HG03439 (cell line): ENCODE measurements around the gene TMEM176B.
"Not testable (repeated sequence)": the region's sequence is repeated elsewhere in the genome, so short reads cannot be mapped to it uniquely, and the experiment has no call there.

Source experiments
- ATAC-seq: cut with Tn5 transposase; IDR thresholded peaks from one replicate; pipeline ENCODE4 v1.9.1; 2021; ENCODE audit warnings: mild to moderate bottlenecking, moderate library complexity; ENCODE audit not compliant: unreplicated experiment

The TMEM176B gene

DNA sequence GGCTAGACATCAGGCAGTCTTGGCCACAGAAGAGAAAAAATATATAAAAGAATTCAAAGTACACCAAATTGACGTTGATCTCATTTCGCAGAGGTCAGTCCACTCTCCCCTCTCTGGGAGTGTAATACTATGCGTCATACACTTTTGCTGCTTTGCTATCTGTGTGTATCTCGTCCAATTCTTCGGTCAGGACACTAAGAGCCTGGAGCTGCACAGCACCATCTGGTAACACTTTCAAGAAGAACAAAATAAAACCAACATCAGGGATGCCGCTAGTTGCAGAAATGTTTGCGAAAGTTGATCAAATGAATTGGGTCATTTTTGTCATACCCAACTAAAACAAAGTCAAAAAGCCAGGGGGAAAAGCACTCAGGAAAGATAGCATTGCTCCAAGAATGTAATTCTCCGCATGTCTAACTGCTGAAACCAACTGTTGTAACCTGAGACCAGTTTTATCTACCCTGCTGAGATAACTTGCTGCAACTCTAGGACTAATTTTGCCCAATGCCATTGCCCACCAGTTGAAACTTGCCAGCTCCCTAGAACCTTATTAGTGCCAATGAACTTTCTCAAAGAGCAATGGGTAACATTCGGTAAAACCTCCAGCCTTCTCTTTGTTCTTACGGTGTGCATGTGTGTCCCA lies 23.4 kb upstream of the TMEM176B start:
- no peak for ATAC-seq

DNA sequence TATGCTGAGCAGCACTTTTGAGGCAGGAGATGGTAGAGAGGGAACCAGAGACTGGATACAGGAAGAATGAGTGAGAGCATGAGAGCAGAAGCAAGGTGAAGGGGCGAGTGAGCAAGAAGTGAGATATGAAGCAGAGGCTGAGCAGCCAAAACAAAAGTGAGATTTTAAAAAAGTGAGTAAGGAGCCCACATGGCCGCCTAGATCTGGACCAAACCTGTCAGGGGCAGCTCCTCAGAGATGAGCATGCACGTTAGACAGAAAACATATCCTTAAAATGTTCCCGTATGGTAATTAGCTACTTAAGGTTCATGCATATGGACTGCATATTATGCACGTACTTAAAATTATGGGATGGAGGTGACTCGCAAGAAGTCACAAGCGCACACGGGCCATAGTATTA lies 22.9 kb upstream of the TMEM176B start:
- no peak for ATAC-seq

DNA sequence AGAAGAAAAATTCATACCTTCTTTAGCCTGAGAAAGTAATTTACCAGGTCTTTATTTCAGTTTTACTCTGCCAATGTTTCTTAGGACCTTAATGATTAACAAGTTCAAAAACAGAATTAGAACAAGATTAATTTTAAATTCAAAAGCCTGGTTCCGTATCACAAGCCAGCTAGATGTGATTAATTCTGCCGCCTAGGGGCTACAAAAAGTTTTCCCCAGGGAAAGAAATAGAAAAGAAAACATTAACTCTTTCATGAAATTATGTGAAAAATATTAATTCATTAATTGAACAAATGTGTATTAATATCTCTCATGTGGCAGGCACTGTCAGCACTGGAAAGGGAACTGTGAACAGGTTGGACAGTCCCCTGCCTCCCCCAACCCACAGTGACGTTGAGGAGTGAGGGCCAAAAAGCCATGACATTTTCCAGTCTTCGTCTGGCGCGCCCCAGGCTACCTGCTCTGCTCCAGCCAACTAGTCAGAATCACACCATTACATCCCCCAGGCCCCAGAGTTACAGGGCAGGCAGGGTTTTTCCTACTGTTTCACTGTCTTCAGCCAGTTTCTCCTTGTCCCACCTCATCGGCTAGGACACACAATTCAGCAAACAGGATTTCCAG lies 20.5 kb upstream of the TMEM176B start:
- ATAC-seq = no peak

DNA sequence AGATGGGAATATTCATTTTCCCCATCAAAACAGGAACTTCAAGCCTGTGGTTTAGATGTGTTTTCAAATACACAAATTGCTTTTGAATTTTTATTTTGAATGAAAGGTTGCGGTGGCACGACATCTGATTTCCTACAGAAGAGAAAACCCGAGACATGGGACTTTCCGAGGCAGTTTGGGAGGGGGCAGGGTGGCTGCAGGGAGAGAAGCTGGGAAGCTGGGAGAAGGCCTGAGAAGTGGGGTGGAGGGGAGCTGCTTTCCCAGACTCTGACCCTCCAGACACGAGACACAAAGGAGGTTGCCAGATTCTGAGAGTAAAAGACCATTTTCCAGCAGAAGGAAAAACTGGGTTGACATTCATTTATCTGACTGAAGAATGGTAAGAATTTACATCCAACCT lies 20.0 kb upstream of the TMEM176B start:
- ATAC-seq = no peak

DNA sequence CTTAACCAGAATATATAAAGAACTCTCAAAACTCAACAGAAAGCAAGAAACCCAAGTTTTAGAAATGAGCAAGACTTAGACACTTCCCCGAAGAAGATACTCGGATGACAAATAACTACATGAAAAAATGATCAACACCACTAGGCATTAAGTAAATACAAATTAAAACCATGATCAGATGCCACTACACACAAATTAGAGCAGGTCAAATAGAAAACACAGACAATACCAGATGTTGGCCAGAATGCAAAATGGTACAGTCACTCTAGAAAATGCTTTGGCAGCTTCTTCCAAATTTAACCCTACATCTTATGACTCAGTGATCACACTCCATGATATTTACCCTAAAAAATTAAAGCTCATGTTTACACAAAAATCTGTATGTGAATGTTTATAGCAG lies 18.8 kb upstream of the TMEM176B start:
- no peak for ATAC-seq

DNA sequence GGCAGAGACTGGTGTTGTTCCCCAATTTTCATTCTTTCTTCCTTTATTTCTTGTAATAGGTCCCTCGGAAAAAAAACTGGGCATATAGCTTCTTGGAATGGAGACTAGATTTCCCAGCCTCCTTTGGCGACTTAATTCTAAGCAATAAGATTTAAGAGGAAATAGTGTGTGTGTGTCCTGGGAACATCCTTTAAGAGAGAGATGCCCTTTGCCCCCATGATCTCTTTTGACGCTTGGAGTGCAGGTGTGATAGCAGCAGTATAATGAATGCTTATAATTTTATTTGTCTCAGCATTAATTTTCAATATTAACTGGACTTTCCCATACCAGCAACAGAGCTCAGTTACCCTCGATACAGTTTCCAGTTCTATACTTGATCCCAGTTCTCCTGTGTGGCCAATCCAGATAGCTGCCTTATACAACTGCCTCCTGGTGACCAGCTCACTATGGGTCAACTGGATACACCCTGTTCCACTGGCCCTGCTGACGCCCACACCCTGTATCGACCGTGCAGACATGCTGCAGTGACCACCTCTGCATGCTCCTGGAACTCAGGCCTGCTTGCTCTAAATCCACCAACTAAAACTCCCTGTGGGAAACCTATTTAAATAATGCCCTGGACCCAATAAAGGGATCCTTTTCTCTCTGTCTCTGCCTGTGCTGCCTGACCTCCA lies 14.3 kb upstream of the TMEM176B start:
- ATAC-seq = no peak

DNA sequence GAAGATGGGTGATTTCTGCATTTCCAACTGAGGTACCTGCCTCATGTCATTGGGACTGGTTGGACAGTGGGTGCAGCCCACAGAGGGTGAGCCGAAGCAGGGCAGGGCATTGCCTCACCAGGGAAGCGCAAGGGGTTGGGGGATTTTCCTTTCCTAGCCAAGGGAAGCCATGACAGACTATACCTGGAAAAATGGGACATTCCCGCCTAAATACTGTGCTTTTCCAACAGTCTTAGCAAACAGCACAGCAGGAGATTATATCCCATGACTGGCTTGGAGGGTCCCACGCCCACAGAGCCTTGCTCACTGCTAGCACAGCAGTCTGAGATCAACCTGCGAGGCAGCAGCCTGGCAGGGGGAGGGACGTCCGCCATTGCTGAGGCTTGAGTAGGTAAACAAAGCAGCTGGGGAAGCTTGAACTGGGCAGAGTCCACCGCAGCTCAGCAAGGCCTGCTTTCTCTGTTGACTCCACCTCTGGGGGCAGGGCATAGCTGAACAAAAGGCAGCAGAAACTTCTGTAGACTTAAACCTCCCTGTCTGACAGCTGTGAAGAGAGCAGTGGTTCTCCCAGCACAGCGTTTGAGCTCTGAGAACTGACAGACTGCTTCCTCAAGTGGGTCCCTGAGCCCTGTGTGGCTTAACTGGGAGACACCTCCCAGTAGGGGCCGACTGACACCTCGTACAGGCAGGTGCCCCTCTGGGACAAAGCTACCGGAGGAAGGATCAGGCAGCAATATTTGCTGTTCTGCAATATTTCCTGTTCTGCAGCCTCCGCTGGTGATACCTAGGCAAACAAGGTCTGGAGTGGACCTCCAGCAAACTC lies 7.7 kb upstream of the TMEM176B start:
- ATAC-seq = not testable (repeated sequence)

DNA sequence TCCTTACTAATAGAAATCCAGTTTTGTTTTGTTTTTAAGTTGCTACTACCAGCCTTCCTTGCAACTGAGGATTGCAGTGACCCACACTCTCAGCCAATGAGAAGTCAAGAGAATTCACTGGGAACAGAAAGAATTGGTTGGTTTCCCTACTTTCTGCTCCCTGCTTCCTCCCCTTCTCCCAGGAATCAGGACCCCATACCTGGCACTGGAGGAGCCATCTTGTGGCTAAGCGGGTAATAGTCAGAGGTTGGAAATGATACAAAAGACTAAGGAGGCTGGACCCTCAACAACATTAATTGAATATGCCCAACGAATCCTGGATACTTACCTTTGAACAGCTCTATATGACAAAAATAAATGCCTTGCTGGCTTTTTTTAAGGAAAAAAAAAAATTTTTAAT lies 6.7 kb upstream of the TMEM176B start:
- ATAC-seq = no peak

DNA sequence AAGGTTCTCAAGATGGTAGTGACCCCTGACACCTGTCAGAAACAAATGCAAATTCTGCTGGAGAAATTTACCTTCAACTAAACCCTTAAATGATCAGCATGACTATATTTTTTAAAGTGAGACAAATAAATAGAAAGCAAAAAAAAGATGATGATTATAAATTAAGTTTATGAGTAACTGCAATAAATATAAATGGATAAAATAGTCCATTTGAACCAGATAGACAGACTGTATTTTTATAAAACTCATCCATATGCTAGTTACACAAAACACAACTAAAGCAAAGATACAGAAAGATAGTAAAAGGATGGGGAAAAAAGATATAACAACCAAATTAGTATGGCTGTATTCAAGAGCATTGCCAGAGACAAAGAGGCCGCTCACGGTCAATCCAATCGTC lies 6.3 kb upstream of the TMEM176B start:
- ATAC-seq = no peak

DNA sequence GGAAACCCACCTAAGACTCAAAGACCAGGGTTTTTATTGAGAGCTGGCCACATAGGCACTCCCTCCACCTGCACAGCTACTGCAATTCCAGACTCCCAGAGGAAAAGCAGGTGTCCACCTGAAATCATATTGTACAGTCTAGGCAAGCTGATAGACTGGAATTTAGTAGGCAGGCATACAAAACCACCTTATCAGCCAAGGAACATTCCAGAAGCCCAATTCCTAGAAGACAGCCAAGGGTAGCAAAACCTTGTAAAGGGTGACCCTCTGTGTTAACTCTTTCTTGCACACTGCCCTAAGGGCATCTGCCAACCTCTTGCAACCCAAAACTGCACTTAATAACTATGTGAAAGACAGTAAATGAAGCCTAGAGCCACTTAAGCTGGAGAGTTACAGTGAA lies 5.7 kb upstream of the TMEM176B start:
- no peak for ATAC-seq

DNA sequence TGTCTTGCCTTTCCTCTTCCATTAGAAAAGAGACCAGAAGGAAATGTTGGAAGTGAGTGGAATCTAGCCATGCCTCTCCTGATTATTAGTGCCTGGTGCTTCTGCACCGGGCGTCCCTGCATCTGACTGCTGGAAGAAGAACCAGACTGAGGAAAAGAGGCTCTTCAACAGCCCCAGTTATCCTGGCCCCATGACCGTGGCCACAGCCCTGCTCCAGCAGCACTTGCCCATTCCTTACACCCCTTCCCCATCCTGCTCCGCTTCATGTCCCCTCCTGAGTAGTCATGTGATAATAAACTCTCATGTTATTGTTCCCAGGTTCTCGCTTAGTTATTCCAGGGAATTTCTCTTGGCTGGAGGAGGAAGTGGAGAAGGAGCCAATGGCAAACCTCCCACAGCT lies 4.6 kb upstream of the TMEM176B start:
- ATAC-seq = no peak

DNA sequence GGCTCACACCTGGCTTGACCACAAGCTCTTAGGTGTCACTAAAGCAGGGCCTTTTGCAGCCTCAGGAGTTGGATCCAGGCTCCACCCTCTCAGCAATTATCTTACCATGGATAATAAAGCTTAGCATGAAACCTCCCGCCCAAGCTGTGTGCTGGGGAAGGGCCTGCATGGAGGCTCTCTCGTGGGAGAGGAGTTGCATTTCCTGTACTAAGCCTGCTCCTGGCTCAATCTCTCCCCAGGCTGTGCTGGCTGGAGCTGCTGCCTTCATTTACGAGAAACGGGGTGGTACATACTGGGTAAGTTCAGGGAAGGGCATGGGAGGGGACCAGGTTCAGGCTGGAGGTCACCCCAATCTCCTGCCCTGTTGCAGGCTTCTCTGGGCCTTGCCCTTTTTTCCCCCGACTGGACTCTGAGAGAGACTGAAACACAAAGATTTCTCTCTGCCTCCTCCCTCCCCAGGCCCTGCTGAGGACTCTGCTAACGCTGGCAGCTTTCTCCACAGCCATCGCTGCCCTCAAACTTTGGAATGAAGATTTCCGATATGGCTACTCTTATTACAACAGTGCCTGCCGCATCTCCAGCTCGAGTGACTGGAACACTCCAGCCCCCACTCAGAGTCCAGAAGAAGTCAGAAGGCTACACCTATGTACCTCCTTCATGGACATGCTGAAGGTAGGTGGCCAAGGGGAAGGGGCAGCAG lies 3.1 kb upstream of the TMEM176B start:
- ATAC-seq = no peak

DNA sequence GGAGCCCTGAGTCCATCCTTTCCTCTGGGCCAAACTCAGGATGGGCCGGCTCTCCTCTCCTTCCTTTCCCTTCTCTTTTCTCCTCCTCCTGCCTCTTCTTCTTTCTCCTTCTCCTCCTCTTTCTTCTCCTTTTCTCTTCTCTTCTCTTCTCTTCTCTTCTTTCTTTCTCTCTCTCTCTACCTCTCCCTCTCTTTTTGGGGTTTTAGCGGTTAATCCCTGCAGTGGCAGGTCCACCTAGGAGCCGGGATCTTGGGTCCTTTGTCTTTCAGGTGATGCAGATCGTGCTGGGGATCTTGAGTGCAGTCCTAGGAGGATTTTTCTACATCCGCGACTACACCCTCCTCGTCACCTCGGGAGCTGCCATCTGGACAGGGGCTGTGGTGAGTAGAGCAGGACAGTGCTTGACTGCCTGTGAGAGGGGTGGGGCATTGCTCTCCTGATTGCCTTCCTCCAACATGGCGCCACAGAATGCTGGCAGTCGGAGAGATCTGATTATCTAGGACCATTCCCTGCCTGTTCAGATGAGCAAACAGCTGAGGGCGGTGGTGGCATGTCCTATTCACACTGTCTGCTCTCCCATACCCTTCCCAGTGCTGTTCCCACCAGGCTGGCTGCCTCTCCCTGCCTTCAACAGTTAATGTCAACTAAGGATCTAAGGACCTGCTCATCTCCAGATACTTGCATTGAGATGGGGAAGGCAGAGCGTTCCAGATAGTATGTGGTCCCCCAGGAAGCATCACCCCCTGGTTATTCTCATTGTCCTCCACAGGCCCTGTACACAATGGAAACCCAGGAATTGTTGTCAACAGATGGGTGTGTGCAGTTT lies 2.0 kb upstream of the TMEM176B start:
- no peak for ATAC-seq

DNA sequence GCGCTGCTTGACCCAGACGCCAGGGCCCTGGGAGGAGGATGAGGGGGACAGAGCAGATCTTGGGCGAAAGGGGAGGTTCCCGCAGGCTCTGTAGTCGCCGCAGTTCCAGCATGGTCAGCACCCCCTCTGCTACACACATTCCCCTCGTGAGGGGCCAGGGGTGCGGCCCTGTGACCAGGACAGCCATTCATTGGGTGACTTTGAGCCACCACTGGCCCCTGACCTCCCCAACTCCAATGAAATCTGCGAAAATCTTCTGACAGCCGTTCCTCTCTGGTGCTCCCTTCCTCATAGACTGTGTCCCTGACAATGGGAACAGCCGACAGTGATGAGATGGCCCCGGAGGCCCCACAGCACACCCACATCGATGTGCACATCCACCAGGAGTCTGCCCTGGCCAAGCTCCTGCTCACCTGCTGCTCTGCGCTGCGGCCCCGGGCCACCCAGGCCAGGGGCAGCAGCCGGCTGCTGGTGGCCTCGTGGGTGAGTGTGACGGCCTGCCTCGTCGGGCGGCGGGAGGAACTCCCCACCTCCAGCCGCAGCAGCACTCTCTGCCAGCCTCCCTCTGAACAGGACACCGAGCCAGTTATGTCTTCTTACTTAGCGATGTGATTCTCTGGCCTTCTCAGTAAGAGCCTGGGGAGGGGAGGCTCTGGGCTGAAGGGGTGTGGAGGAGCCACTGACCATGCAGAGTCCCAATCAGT lies 1.2 kb upstream of the TMEM176B start:
- ATAC-seq = no peak

DNA sequence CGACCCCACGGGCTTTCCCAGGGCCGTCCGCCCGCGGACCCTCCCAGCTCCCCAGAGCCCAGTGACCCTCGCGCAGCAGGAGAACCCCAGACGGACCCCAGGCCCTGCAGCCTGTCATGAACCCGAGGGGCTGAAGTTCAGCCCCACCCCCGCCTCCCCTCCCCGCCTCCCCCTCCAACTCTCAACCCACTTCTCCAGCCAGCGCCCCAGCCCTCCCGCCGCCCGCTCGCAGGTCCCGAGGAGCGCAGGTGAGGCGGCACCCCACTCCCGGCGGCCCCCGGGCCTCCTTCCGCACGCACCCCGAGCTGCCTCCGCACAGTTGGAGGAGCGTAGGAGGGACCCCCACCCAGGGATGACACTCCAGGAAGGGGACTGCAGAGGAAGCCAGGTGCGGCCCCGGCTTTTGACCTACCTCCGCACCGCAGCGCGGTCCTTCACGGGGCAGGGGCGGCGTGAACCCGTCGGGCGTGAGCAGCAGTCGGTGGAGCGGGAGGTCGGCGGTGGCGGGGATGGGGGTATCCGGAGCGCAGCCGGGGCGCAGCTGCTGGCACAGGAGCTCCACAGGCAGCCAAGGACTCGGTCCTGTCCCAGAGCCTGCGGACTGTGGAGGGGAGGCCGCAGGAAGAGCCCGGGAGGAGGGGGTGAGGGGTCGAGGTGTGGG lies 547 bp upstream of the TMEM176B start, which contains the start of gene TMEM176A:
TSS of gene TMEM176A (plus strand) at position 189 of the 661 bp plus-strand sequence. CDS start 782 bp downstream, outside the sequence.
- no peak for ATAC-seq

DNA sequence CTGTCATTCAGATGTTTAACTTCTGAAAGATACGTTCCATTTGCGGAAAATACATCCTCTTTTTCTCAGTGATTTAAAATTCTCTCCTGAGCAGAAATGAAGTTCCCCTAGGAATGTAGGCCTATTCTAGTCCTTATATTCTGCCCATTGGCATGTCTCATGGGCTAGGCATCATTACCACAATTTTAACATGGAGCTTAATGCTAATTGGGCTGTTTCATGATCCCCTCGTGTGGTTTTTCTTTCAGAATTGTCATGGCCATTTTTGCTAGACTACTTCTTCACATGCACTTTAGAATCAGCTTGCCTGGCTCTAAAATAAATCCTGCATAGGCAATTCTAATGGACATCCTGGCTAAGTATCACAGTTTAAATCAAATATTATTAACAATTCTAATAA lies 1.0 kb downstream of the TMEM176B start:
- ATAC-seq = no peak

DNA sequence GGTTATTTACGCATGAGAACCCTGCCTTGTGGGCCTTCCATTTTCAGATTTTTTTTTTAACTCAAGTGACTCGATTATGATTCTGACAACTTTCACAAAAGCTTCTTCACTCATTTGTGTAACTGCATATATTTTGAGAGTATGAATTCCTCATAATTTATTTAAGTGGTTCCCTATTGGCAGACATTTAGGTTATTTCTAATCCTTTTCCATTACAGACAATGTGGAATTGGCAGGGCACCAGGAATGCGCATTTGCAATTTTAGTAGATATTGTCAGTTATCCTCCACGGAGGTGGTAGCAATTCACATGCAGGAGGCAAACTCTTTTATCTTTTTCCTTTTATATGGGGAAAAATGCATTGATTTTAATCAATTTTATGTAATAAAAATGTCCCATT lies 2.5 kb downstream of the TMEM176B start:
- no peak for ATAC-seq

DNA sequence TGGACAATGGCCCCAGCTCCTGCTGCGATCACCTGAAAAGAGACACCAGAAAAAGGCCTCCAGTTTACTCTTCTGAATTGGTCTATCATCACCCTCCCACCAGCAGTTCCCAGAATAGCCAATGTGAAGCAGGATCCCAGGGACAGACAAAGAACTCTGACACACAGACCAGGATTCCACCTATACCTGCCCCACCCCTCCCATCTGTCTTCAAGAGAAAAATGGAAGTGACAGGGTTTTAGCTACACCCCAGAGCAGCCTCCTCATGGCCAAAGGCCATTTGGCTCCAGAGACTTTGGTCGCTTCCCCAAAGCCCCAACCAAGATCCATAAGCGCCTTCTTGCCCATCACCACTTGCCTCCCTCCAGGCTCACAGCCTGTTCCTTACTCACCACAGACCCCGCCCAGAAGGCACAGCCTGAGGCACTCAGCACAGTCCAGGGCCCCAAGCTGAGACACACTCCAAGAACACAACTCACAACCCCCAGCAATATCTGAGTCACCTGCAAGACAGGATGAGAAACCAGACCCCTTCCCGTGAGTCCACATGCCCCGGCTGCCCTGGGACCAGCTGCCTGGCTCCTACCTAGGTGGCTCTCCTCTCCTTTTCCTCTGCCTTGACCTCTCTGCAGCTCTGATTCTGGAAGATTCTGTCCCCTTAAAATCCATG lies 6.5 kb downstream of the TMEM176B start:
- no peak for ATAC-seq
